Peyer's patch (tissue), 4 donors: ENCODE results near the gene GABRR1.

Experiments
- CTCF ChIP-seq, 6 experiments: fragments of 450-650 bp in 4 of 6; fragments of 200-600 bp in 2 of 6; sonication (generic) in 1 of 6; IDR thresholded peaks; one replicate each; pipeline ENCODE4 v1.5.1; 2017 to 2019; ENCODE audit warnings: antibody characterized with exemption in 6 of 6, mild to moderate bottlenecking in 3 of 6, moderate library complexity in 1 of 6
- POLR2A ChIP-seq, 2 donors: fragments of 450-650 bp; IDR thresholded peaks; one replicate each; pipeline ENCODE4 v1.5.1; 2017; ENCODE audit warnings: antibody characterized with exemption in 2 of 2, mild to moderate bottlenecking in 2 of 2, moderate library complexity in 2 of 2

- TF ChIP-seq CTCF (IDR thresholded peaks at IDR 0.05): no peak
- no peak for TF ChIP-seq POLR2A (IDR thresholded peaks at IDR 0.05)
Observed at GRCh38 chr6:89146718-89147700, 70.1 kb downstream of the GABRR1 start.
